RWPE1 (cell line): ENCODE measurements around the gene STK4.

ENCODE experiments used
- CTCF ChIA-PET: fragments of 350-600 bp; sonication (Branson Sonifier 250); formaldehyde crosslinking; extraction: SDS; loops from one replicate; lab custom pipeline; 2021; lab: Yijun Ruan, JAX
- POLR2A ChIA-PET: fragments of 400-600 bp; formaldehyde crosslinking; extraction: SDS; loops from one replicate; lab custom pipeline; 2020; ENCODE audit warnings: antibody characterized with exemption; ENCODE audit not compliant: low non-redundant PET; lab: Yijun Ruan, JAX
- DNase-seq: peaks from one replicate; pipeline ENCODE4 v3.0.0; 2012; ENCODE audit warnings: low spot score
- H3K27ac ChIP-seq: fragments of 450-650 bp; 2 replicates; pipeline ENCODE4 v1.5.1; 2017
- CTCF ChIP-seq: fragments of 450-650 bp; conservative IDR thresholded peaks from 2 replicates; pipeline ENCODE4 v1.5.1; 2017; ENCODE audit warnings: low read depth, mild to moderate bottlenecking

The STK4 gene

GRCh38 chr20:44924541-44924940, 41.8 kb upstream of the STK4 start:
- TF ChIP-seq CTCF, result no peak
- DNase-seq, result no peak
- H3K27ac ChIP-seq, result peak overlapping the region; percentile 37
- ChIA-PET CTCF (interaction anchor here (1.3 kb wide), 1 partner anchor 512 kb away, joined by 3 read pairs; no protein-coding TSS in a partner anchor), POLR2A (interaction anchor here (0.6 to 0.7 kb wide), 3 partner anchors 8 to 32 kb away, joined by 3 to 7 read pairs (median 3); no protein-coding TSS in a partner anchor)

- no peak for TF ChIP-seq CTCF
- ChIA-PET POLR2A (no interaction called here), CTCF (no interaction called here)
- DNase-seq, result no peak
- no peak overlapping the region for H3K27ac ChIP-seq
These were observed 37.7 kb upstream of the STK4 start for GRCh38 chr20:44928595-44928994.

- ChIA-PET POLR2A (interaction anchor here (0.8 to 1.2 kb wide), 2 partner anchors 9 to 12 kb away, joined by 3 read pairs; no protein-coding TSS in a partner anchor), CTCF (interaction anchor here (0.8 kb wide), 1 partner anchor 80 kb away, joined by 3 read pairs; no protein-coding TSS in a partner anchor)
- H3K27ac ChIP-seq, result no peak overlapping the region
- no peak for TF ChIP-seq CTCF
- no peak for DNase-seq
These were observed 35.7 kb upstream of the STK4 start for GRCh38 chr20:44930517-44931168.

- TF ChIP-seq CTCF, result no peak
- CTCF ChIA-PET, result no interaction called here
- no peak overlapping the region for H3K27ac ChIP-seq
- POLR2A ChIA-PET, result interaction anchor here (0.6 to 1.2 kb wide), 4 partner anchors 8 to 164 kb away, joined by 3 to 4 read pairs (median 4); no protein-coding TSS in a partner anchor
- no peak for DNase-seq
These were observed 34.4 kb upstream of the STK4 start for GRCh38 chr20:44931911-44932310.

GRCh38 chr20:44932916-44933315, 33.4 kb upstream of the STK4 start:
- POLR2A ChIA-PET, result interaction anchor here (0.5 to 0.6 kb wide), 3 partner anchors 9 to 359 kb away, joined by 3 to 7 read pairs (median 3); no protein-coding TSS in a partner anchor
- no peak overlapping the region for H3K27ac ChIP-seq
- DNase-seq, result no peak
- no peak for TF ChIP-seq CTCF
- CTCF ChIA-PET, result interaction anchor here (0.7 kb wide), 2 partner anchors 31 to 426 kb away, joined by 3 read pairs; no protein-coding TSS in a partner anchor

- no peak for DNase-seq
- POLR2A ChIA-PET, result no interaction called here
- no peak overlapping the region for H3K27ac ChIP-seq
- CTCF ChIA-PET, result interaction anchor here (0.5 to 0.6 kb wide), 2 partner anchors 54 to 334 kb away, joined by 3 to 4 read pairs; no protein-coding TSS in a partner anchor
- TF ChIP-seq CTCF, result no peak
These were observed 29.8 kb upstream of the STK4 start for GRCh38 chr20:44936510-44936909.
